CD4-positive, alpha-beta T cell (primary cell): ENCODE results near the gene HHAT. TPM values are rescaled to one million over a fixed set of nuclear protein-coding genes. Genes with fewer than 3 reads are reported as not detected.

Experiments
- ATAC-seq: fragments of 200-7000 bp; cut with Tn5 transposase; one replicate; pipeline ENCODE4 v1.10.0; 2022; ENCODE audit warnings: mild to moderate bottlenecking; ENCODE audit not compliant: poor library complexity
- CTCF ChIA-PET: fragments of 350-600 bp; sonication (Branson Sonifier 250); formaldehyde crosslinking; loops from one replicate; lab custom pipeline; 2021; ENCODE audit warnings: antibody characterized with exemption, inconsistent platforms; lab: Charles Lee
- POLR2A ChIA-PET: fragments of 350-600 bp; sonication (Branson Sonifier 250); formaldehyde crosslinking; loops from one replicate; lab custom pipeline; 2021; ENCODE audit warnings: antibody characterized with exemption, inconsistent platforms; lab: Charles Lee
- DNase-seq, 14 experiments: peaks; one replicate each; pipeline ENCODE4 v3.0.0-alpha.2; 2013 to 2020; ENCODE audit warnings: mixed read lengths in 2 of 14
- H3K27ac ChIP-seq, 2 donors: one replicate each; pipeline versions ENCODE4 v1.5.1 to v1.7.0; 2013; ENCODE audit warnings: low read length in 2 of 2, low read depth in 1 of 2, mild to moderate bottlenecking in 1 of 2
- H3K27me3 ChIP-seq, 2 experiments: 1 replicate in 1 of 2; 2 replicates in 1 of 2; pipeline versions ENCODE4 v1.6.1 to v1.7.0; 2013; ENCODE audit warnings: low read length in 2 of 2, control low read depth in 1 of 2, mild to moderate bottlenecking in 1 of 2, moderate library complexity in 1 of 2; ENCODE audit not compliant: insufficient read depth in 2 of 2, control insufficient read depth in 1 of 2
- H3K36me3 ChIP-seq: one replicate; pipeline ENCODE4 v1.6.1; 2013; ENCODE audit warnings: low read length, control low read depth; ENCODE audit not compliant: insufficient read depth
- H3K4me1 ChIP-seq: one replicate; pipeline ENCODE4 v1.6.1; 2013; ENCODE audit warnings: low read length, control low read depth; ENCODE audit not compliant: insufficient read depth
- H3K4me3 ChIP-seq: one replicate; pipeline ENCODE4 v1.5.1; 2013; ENCODE audit warnings: mild to moderate bottlenecking, low read length, moderate library complexity
- H3K9me3 ChIP-seq, 2 experiments: 1 replicate in 1 of 2; 2 replicates in 1 of 2; pipeline versions ENCODE4 v1.6.1 to v1.7.0; 2013; ENCODE audit warnings: low read length in 2 of 2, mild to moderate bottlenecking in 2 of 2, control low read depth in 1 of 2, moderate library complexity in 1 of 2; ENCODE audit not compliant: control insufficient read depth in 1 of 2, insufficient read depth in 1 of 2
- H3K27ac Mint-ChIP-seq: one replicate; pipeline ENCODE4 v1.8.0; 2020; ENCODE audit warnings: mixed read lengths
- H3K27me3 Mint-ChIP-seq: one replicate; pipeline ENCODE4 v1.8.0; 2021; ENCODE audit warnings: mixed read lengths
- H3K36me3 Mint-ChIP-seq: one replicate; pipeline ENCODE4 v1.8.0; 2021; ENCODE audit warnings: low read depth, mixed read lengths
- H3K4me1 Mint-ChIP-seq: one replicate; pipeline ENCODE4 v1.8.0; 2021; ENCODE audit warnings: low read depth, mixed read lengths
- H3K4me3 Mint-ChIP-seq: one replicate; pipeline ENCODE4 v1.8.0; 2020; ENCODE audit warnings: mild to moderate bottlenecking, mixed read lengths
- H3K9me3 Mint-ChIP-seq: one replicate; pipeline ENCODE4 v1.8.0; 2020; ENCODE audit warnings: mixed read lengths
- intact Hi-C, 2 experiments: fragments of 100-400 bp; cut with DNase I in 1 of 2; cut with micrococcal nuclease in 1 of 2; formaldehyde crosslinking; loops; one replicate each; pipeline versions ENCODE4 v1.15.1 to v1.9.0; 2023 to 2025; cut with DNase I, micrococcal nuclease
- total RNA-seq, 174 experiments: library from RNA in 2 of 174; stranded (reverse) in 2 of 174; gene quantifications; one replicate each; pipeline ENCODE4 v1.2.3 and lab custom pipeline; 2021 to 2026
- TF ChIP-seq, protein P1 (sequence below): fragments of 200-600 bp; IDR thresholded peaks from one replicate; pipeline ENCODE4 v1.8.0; 2022; ENCODE audit warnings: antibody characterized with exemption, mild to moderate bottlenecking

HHAT gene
- total RNA-seq, 2 experiments from 2014 or later: 3.1 to 3.3 TPM

DNA sequence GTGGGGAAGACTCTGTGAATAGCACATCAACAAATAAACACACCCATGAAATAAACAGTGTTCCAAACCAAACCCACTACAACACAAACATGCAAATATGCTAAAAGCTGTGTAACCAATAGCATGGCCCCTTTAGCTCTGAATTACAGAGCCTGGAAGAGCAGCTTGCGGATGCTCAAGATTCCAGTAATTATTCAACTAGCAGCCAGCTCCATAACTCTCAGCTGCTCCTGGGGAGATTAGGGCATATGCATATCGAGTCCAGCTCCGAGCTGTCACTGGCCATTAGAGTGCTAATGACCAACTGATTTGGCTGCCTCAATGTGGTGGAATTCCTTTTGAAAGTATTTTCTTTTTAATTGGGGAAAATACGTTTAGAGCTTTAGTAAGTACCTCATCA, 207.1 kb downstream of the HHAT start:
- POLR2A ChIA-PET: no interaction called here
- Mint-ChIP-seq H3K4me1 (no peaks in the 10 kb centered on the region), H3K4me3 (no peak overlapping the region), H3K36me3 (no peaks in the 10 kb centered on the region), H3K27ac (no peak overlapping the region), H3K27me3 (no peaks in the 10 kb centered on the region), H3K9me3 (no peaks in the 10 kb centered on the region)
- Histone ChIP-seq H3K4me1 (no peaks in the 10 kb centered on the region), H3K36me3 (no peaks in the 10 kb centered on the region), H3K27ac (no peak overlapping the region), H3K27me3 (no peaks in the 10 kb centered on the region), H3K9me3 (no peaks in the 10 kb centered on the region), H3K4me3 (no peak overlapping the region)
- intact Hi-C loops: no loop called here
- TF ChIP-seq, protein P1, sequence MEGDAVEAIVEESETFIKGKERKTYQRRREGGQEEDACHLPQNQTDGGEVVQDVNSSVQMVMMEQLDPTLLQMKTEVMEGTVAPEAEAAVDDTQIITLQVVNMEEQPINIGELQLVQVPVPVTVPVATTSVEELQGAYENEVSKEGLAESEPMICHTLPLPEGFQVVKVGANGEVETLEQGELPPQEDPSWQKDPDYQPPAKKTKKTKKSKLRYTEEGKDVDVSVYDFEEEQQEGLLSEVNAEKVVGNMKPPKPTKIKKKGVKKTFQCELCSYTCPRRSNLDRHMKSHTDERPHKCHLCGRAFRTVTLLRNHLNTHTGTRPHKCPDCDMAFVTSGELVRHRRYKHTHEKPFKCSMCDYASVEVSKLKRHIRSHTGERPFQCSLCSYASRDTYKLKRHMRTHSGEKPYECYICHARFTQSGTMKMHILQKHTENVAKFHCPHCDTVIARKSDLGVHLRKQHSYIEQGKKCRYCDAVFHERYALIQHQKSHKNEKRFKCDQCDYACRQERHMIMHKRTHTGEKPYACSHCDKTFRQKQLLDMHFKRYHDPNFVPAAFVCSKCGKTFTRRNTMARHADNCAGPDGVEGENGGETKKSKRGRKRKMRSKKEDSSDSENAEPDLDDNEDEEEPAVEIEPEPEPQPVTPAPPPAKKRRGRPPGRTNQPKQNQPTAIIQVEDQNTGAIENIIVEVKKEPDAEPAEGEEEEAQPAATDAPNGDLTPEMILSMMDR: no peak
- DNase-seq (no peak), ATAC-seq (no peak)
- CTCF ChIA-PET: no interaction called here

DNA sequence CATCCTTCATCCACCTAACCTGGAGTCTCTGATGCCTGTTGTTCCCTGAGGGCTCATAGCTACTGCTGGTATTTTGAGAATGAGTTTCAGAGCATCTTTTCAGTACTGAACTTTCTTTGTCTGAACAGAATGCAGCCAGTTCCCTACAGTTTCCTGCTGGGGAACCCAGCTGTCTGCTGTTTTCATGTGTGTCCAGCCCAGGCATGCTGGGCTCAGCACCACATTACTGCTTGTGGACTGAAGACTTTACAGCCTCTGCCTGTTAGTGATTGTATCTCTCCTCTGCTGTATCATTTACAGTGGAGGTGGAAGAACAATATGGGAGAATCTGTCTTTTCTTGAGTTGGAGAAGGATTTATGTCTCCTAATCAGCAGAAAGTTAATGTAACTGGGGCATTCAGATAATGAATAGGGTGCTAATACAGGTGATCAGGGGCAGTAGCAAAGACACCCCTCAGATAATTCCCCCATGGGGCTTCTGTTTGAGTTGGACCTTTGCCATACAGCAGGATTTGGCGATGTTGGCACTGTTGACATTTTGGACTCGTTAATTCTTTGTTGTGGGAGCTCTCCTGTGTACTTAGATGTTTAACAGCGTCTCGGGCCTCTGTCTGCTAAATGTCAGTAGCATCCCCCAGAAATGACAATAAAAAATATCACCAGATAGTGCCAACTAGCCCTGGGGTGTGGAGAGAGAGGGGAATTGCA, 207.7 kb downstream of the HHAT start:
- ChIA-PET CTCF (no interaction called here), POLR2A (no interaction called here)
- H3K36me3 ChIP-seq: no peaks in the 10 kb centered on the region
- no peaks in the 10 kb centered on the region for H3K9me3 Mint-ChIP-seq
- H3K27me3 Mint-ChIP-seq: no peaks in the 10 kb centered on the region
- no peaks in the 10 kb centered on the region for H3K36me3 Mint-ChIP-seq
- H3K4me3 Mint-ChIP-seq: no peak overlapping the region
- no peak overlapping the region for H3K4me3 ChIP-seq
- intact Hi-C loops: no loop called here
- H3K9me3 ChIP-seq: no peaks in the 10 kb centered on the region
- H3K4me1 Mint-ChIP-seq: no peaks in the 10 kb centered on the region
- DNase-seq: no peak
- no peak for ATAC-seq
- TF ChIP-seq, protein P1: no peak
- no peaks in the 10 kb centered on the region for H3K4me1 ChIP-seq
- H3K27ac Mint-ChIP-seq: no peak overlapping the region
- no peaks in the 10 kb centered on the region for H3K27me3 ChIP-seq
- no peak overlapping the region for H3K27ac ChIP-seq

DNA sequence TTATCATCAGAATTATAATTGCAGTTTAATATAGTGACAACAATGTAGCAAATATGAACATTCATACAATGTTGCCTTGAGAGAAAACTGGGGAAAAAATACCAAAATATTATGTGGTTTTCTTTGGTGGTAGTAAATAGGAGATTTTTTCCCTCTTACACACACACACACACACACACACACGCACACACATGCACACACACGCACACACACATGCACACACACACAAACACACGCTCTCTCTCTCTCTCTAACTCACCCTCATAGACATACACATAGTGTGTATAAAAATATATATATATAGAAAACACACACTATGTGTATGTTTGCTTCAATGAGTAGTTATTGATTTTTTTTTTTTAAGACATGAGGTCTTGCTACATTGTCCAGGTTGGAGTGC, 211.6 kb downstream of the HHAT start:
- ChIA-PET POLR2A (no interaction called here), CTCF (no interaction called here)
- TF ChIP-seq, protein P1: no peak
- Histone ChIP-seq H3K9me3 (no peaks in the 10 kb centered on the region), H3K27me3 (no peaks in the 10 kb centered on the region), H3K27ac (no peak overlapping the region), H3K4me3 (no peak overlapping the region), H3K4me1 (no peaks in the 10 kb centered on the region), H3K36me3 (no peaks in the 10 kb centered on the region)
- no peak for DNase-seq
- no peaks in the 10 kb centered on the region for H3K36me3 Mint-ChIP-seq
- ATAC-seq: no peak
- H3K4me1 Mint-ChIP-seq: no peaks in the 10 kb centered on the region
- intact Hi-C loops: no loop called here
- no peaks in the 10 kb centered on the region for H3K9me3 Mint-ChIP-seq
- no peak overlapping the region for H3K4me3 Mint-ChIP-seq
- H3K27ac Mint-ChIP-seq: no peak overlapping the region
- no peaks in the 10 kb centered on the region for H3K27me3 Mint-ChIP-seq
